GM21367 (cell line): ENCODE results near the gene PTPRD.

ENCODE experiments used
- ATAC-seq: cut with Tn5 transposase; IDR thresholded peaks from one replicate; pipeline ENCODE4 v1.9.1; 2021; ENCODE audit not compliant: unreplicated experiment

Gene PTPRD

DNA sequence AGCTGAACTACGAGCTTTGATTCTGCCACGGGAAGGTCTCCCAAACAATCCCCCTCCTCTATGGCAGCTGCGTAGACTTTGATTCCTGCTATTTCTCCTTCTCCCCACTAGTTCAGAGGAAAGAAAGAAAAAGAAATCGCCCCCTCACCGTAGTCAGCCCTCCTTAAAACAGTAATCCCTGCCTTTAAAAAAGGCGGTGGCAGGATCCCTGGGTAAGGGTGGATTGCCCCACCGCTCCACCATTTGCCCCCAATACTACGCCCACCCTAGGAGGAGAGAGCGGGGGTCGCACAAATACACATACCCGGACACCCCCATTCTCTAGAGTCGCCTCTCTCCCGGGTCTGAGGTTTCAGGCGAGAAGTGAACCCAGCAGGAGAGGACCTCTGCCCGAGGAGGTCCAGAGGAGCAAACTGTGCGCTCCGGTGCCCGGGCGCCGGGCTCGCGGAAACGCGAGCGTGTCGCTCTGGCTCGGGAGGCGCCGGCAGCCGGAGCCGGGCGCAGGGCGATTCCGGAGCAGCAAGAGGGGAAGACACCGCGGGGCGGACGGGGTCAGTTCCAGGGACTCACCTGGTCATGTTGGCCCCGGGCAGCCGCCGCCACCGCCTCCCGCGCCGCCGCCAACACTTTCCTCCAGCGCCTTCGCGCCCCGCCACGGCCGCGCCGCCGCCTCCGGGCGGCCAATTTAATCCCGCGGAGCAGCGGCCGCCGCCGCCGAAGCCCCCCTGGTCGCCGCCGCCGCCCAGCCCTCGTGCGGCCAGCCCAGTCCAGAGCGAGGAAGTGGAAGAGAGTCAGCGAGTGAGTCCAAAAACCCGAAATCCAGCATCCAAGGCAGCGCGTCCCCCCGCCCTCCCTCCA, 1755.5 kb downstream of the PTPRD start:
- ATAC-seq = no peak

DNA sequence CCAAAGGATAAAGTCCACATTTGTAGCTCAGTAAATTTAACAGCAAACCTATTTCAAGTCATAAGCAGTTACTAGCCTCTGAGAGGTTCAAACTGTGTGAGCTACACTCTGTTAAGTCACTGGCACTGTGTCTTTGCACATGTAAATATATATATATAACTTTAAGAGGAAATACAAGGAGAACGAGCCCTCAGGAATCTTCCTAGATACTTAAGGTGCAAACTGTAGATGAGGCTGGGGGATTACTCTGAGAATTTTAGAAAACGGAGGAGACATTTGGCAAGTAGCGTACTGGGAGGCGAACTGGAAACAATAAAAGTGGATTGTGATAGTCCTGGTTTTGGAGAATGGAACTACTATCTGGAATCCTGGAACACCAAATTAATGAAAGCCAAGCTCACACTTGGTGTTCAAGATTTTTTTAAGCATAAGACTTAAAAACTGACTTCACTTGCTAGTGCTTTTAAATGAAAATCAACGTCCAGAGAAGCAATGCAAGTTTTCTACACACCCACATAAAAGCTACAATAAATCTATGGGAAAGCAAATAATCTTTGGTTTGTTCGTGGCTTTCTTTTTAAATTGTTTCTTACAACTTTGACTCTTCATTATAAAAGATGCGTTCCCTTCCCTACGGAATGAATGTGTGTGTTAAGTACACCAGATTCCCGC, 1756.3 kb downstream of the PTPRD start:
- no peak for ATAC-seq

DNA sequence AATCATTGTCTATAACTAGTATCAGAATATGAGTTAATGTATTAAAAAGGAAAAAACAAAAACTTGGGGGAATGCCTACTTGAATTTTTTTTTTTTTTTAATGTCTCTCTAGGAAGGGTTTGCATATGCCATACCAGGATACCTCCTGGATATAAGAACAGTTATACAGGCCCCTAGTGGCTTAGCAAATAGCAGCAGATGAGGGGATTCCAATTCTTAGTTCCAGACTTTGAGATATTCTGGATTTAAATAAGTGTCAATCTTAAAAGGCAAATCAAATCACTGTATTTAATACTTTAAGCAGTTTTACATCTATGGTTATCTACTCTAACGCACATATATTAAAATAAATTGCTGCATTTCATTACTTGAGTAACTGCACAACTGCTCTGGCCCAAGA, 1757.8 kb downstream of the PTPRD start:
- ATAC-seq = no peak

DNA sequence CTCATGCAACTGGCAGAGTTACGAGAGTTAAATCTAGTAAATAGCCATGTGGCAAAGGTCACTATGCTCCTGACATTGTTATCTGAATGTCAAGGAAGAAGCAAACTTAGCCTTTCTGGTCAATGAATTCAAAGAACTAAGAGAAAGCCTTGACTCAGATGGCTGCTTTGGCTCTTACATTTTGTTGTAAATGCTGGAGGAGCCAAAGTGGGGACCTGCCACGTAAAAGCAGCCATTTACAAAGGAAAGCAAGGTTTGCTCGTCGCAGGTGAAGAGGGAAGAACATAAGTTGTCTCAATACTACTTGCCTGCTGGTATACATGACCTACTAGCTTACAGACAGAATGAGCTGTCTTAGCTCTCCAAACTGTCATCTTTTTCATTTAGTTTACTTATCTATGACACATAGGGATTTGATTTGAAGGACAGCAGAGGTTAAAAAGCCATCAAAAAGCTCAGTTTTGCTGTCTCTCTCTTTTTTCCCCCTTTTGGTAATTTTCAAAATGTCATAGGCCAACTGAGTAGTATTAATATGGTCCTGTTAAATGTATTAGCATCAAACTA, 1760.4 kb downstream of the PTPRD start:
- no peak for ATAC-seq

DNA sequence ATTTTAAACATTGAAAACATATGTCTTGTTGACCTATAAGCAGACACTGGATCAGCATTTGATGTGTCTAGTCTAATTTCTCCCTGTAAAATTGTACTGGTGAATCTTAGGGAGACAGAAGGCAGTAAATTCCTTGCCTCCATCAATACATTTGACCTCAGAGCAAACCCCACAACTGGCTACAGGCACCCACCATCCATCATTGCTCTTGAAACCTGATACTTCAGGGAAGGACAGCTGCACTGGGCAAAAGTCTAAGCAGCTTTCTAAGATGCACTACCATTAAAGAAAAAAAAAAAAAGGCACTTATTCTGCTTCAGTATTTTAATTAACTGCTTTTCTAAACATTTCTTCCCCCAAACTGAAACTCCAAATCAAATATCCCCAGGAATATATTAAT, 1761.9 kb downstream of the PTPRD start:
- ATAC-seq = no peak

DNA sequence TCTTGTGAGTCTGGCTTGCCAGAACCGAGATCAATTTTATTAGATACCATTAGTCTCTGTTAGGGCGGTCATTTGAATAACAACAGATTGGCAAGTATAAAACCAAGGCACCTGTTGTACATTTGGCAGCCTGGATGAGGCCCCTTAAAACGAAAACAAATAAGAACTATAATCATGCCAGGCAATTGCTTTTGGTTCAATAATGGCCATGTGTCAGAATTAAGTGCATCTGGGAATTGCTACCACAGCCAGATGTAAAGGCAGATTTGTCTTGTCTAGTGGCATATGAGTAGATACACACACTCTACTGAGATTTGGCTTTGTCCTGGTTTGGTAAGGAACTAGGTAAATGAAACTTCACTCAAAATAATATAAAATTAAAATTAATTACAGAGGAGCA, 1767.0 kb downstream of the PTPRD start:
- no peak for ATAC-seq

DNA sequence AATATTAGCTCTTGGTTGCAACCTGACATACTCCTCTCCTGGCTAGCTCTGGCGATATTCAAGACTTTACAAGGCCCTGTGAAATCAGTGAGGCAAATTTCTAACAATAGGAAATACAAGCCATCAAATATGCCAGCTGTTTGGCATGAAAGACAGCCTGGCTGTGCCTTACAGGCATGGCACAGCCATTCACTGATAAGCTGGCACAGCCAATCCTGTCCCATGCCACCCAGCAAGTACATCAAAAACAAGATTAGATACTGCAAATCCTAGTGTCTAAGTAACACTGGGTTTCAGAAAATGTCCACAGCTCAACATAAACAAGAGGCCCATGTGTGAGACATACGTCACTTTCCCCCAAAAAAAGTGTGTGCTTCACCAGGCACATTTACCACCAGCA, 1767.4 kb downstream of the PTPRD start:
- ATAC-seq = no peak

DNA sequence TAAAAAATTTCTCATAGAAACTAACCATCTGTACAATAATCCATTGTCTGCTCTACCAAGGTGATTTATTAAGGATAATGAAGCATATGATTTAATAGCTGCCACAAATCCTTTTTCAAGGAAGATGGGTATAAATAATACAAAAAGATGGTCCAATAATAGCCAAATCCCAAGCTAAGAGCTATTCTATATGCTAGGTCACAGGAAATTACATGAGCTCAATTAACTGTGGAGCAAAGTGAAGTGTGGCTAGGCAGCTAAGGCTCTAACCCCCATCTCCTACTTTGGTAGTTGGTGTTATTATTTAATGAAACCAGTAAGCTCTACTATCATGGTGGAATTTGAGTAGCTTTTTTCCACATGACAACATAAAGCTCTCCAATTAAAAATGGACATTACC, 1768.3 kb downstream of the PTPRD start:
- ATAC-seq = no peak

DNA sequence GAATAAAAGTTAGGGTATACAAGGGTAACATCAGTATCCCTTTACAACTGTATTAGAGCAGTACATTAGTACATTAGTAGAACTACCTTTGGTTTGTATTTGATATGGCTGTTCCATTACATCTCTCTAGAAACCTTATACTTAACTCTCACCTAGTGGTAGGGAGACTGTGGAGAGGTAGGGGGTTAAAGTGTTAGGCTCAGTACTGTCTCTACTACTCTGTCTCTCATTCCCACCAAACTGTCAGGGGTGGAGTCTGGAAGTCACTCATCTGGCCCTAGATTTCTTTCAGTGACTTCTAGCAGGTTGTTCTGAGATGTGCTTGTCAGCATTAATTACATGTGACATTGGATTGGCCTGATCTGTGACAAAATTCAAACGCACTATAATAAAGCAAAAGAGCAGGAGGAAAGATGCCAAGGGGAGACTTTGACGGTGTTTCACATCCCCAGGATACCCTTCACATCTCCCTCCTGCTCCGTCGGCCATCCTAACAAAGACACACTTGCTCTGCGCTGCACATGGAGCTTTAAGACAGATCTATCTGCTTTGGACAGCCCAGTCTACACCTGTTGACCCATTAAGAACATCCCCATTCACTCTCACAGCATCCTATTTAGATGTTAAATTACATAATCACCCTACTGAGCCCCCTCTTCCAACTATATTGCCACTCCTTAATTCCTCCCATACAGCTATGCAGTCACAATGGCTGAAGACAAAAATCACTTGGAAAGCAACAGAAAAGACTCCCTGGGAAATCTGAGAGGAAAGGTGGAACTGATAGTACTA, 1770.2 kb downstream of the PTPRD start:
- ATAC-seq = no peak

DNA sequence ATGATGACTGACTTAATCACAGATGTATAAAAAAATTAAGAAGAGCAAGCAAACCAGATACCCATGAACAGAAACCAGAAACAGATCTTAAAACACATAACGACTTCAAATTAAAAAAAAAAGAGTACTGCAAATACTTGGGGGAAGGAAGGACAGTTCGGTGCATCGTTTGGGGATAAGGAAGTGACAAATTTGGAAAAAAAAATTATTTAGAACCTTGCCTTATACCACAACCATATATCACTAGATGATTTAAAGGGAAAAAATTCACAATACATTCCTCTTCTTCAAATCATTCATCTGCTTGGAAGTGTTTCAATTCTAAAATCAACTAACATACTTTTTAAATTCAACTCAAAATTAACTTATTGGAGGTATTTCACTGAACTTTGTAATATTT, 1774.7 kb downstream of the PTPRD start:
- no peak for ATAC-seq

DNA sequence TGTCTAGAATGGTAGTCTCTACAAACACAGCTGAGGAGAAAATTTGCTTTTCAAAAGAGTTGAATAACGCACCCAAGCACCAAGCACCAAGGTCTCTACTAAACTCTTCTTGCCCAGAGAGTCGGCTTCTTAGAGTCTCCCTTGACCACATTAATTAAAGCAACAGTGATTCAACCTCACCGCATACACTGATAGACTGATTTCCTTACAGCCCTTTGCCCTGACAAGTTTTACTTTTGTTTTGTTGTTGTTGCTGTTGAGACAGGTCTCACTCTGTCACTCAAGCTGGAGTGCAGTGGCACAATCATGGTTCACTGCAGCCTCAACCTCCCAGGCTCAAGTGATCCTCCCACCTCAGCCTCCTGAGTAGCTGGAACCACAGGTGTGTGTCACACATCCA, 1777.5 kb downstream of the PTPRD start:
- ATAC-seq = no peak

DNA sequence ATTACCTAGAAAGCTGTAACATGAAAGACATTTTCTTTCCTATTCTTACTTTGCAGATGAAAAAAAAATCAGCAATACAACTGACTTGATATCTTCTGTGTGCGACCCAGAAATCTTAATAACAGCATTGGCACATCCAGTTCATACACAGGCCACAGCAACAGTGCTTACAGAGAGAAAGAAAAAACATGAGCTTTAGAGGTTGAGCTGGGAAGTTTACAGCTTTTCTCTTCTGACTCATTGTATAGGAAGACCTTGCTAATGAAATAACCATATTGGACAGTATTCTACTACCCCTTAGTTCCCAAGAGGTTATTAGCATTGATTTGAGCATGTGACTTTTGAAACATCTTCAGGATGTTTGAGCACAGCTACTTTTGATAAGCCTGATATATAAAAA, 1779.8 kb downstream of the PTPRD start:
- ATAC-seq = no peak

DNA sequence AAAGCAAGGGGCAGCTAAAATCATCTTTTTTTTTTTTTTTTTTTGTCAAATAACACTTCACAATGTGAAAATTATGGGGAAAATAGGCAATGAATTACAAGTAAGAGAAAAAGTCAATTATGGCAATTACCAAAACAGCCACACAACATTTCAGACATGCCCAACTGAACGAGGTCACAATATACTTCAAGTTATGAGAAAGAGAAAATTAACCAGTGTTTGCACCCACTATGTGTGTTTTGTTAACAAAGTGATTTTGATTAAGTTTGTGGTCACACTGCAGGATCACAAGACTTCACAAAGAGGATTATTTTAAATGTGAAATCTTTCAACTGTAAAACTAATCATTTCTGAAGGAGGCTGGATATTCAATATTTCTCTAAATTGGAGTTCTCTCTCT, 1780.4 kb downstream of the PTPRD start:
- ATAC-seq = no peak

DNA sequence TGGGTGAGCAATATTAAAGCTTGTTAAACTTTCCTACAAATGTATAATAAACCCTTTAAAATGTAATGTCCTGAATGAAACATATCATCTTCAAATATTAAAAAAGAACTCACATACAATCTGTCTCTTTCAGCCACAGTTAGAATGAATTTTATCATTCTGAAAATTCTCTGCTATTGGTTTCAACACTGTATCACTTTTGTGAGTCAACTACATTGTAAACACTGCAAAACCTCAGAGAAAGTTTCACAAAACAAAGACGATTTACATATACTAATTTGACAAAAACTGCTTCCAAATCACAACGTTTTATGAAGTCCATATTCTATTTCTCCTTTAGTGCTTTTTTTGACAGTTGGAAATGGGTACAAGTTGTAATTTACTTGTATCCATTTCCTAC, 1781.2 kb downstream of the PTPRD start:
- ATAC-seq = no peak

DNA sequence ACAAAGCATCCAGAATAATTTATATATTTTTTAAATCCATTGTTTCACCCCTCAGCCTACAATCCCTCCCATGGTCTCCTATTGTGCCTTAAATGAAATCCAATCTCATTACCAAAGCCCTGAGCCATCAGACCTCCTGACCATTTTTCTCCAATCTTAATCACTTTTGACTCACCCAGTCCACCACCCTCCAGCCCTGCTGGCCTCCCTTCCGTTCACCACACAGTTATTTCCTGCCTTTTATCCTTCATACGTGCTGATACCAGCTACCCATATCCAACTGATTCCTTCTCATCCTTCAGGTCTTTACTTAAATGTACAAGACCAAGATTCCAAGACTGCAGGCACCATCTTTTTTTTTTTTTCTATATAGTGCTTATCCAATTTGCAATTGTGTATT, 1786.5 kb downstream of the PTPRD start:
- no peak for ATAC-seq

DNA sequence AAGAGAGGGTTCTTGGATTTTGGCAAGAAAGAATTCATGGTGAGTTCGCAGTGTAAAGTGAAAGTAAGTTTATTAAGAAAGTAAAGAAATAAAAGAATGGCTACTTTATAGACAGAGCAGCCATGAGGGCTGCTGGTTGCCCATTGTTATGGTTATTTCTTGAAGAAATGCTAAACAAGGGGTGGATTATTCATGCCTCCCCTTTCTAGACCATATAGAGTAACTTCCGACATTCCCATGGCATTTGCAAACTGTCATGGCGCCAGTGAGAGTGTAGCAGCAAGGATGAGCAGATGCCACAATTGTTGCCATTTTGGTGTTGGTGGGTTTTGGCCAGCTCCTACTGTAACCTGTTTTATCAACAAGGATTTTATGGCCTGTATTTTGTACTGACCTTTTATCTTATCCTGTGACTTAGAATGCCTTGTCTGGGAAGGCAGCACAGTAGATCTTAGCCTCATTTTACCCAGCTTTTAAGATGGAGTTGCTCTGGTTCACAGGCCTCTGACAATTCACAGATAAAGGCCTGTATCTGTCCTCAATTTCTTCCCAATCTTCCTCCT, 1787.1 kb downstream of the PTPRD start:
- ATAC-seq = no peak

DNA sequence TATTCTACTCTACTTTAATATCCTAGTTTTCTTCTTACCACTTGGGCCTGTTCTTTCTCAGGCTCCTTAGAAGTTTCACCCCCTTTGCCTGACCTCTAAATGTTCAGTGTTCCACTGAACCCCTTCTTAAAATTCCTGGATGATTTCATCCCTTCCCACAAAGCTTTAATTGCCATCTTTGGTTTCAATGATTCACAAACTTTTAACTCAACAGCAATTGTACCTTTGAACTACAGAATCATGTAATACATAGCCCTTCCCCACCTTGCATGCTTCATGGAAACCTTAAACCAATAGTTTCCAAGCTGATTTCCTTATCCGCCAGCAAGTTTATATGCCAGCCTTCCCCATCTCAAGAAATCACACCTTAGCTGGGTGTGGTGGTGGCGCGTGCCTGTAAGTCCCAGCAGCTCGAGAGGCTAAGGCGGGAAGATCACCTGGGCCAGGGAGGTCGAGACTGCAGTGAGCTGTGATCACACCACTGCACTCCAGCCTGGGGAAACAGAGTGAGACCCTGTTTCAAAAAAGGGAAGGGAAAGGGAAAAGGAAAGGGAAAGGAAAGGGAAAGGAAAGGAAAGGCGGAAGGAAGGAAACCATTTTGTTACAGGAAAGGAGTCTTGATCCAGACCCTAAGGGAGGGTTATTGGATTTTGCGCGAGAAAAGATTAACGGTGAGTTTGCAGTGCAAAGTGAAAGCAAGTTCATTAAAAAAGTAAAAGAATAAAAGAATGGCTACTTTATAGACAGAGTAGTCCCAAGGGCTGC, 1789.5 kb downstream of the PTPRD start:
- no peak for ATAC-seq

DNA sequence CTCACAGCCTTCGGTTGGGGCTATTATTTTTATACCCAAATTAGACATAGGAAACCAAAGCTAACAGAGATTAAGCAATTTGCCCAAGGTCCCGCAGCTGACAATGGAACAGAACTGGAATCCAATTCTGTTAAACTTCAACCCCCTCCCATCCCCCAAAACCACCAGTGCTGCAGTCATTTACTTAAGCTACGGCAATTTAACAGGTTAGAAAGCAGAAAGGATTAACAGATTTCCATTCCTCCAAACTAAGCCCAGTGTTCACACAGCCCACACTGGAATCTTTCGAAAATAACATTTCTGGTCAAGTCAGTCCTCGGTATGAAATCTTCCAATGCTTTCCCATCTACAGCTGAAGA, 1790.2 kb downstream of the PTPRD start:
- no peak for ATAC-seq

DNA sequence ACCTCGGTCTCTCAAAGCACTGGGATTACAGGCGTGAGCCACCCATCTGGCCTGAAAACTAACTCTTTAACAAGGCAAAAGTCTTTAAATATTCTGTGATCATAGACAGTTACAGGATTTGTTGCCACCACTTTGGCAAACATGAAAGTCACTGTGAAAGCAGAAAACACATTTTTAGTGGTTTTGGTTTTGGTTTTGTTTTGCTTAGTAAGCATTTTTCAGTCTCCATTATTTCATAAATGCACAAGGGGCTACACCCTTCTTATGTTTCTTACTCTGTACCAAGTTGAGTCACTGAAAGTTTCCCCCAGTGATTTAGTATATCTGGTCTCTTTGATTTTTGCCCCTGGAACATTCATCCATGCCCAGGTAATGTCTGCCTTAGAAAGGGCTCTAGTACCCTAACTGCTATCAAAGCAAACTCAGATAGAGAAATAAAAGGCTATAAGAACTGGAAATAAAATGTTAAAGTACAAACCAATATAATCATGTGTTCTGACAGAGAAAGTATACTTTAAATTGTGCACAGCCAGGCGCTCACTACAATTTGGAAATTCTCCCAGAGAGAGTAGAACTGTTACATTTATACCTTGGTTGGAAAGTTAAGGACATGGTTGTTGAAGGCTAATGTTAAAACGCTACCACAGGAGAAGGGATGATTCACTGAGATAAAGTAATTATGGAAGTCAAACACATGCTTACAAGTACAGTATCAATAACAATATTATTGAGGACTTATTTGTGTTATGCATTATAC, 1790.7 kb downstream of the PTPRD start:
- ATAC-seq = no peak

DNA sequence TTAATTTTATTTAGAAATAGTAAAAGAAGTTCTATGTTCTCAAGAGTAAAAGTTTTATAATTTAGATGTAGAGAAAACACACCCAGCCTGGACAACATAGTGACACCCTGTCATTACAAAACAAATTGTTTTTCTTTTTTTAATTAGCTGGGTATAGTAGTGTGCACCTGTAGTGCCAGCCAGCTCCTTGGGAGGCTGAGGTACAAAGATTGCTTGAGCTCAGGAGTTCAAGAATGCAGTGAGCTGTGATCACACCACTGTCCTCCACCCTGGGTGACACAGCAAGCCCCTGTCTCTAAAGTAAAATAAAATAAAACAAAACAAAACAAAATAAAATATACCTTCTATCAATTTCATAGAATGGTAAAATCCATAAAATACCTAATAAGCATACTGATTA, 1795.5 kb downstream of the PTPRD start:
- no peak for ATAC-seq
